Measurements from ENCODE around the gene FURIN. TPM values are rescaled to one million over a fixed set of nuclear protein-coding genes. Genes with fewer than 3 reads are reported as not detected.

Gene FURIN
- total and polyA plus RNA-seq, 2 donors (not counting 1 experiment from before 2014, with no cell fraction given): 19.4 to 27.9 TPM

GRCh38 chr15:90862964-90863778, 5.2 kb upstream of the FURIN start:
- no peak overlapping the region for H2AFZ ChIP-seq (ENCODE audit: low read length)
- DNase-seq (ENCODE audit: low read depth in 2 of 2): no peak
- H3K27ac ChIP-seq (ENCODE audit: insufficient read depth, low read length): no peak overlapping the region

GRCh38 chr15:90863987-90864386, 4.4 kb upstream of the FURIN start:
- no peaks in the 10 kb centered on the region for H4K20me1 ChIP-seq (ENCODE audit: control insufficient read depth, extremely low read depth, insufficient read depth, low read length)
- TF ChIP-seq EZH2 (IDR thresholded peaks at IDR 0.05; ENCODE audit: low read length, missing control alignments) (no peak), CTCF (conservative IDR thresholded peaks at IDR 0.05 in 1 of 2, IDR thresholded peaks at IDR 0.05 in 1 of 2; ENCODE audit: low read depth in 1 of 2, low read length in 2 of 2) (no peak)
- no peaks in the 10 kb centered on the region for H3K9me3 ChIP-seq (ENCODE audit: control insufficient read depth, insufficient read depth, low read depth, low read length)
- H3K36me3 ChIP-seq (ENCODE audit: control insufficient read depth, insufficient read depth, low read length): no peaks in the 10 kb centered on the region
- no peak overlapping the region for H3K9ac ChIP-seq (ENCODE audit: insufficient read depth, low read length)
- no peaks in the 10 kb centered on the region for H3K79me2 ChIP-seq (ENCODE audit: control insufficient read depth, insufficient read depth, low read length)
- H3K27ac ChIP-seq (ENCODE audit: insufficient read depth, low read length): no peak overlapping the region
- H3K27me3 ChIP-seq (ENCODE audit: control insufficient read depth, insufficient read depth, low read length): no peaks in the 10 kb centered on the region
- no peak overlapping the region for H3K4me3 ChIP-seq (replicated peaks in 1 of 4; ENCODE audit: control extremely low read depth in 1 of 4, insufficient read depth in 1 of 4, low read depth in 3 of 4, low read length in 4 of 4)
- no peak overlapping the region for H2AFZ ChIP-seq (ENCODE audit: low read length)
- DNase-seq (ENCODE audit: low read depth in 2 of 2): no peak
- H3K4me2 ChIP-seq (ENCODE audit: extremely low read depth, insufficient read depth, low read length): no peak overlapping the region
- H3K4me1 ChIP-seq (ENCODE audit: control insufficient read depth, extremely low read depth, insufficient read depth, low read length): no peaks in the 10 kb centered on the region

More at GRCh38 chr15:90862964-90863778, 5.2 kb upstream of the FURIN start:
- no peak overlapping the region for H3K4me3 ChIP-seq (replicated peaks in 1 of 4; ENCODE audit: control extremely low read depth in 1 of 4, insufficient read depth in 1 of 4, low read depth in 3 of 4, low read length in 4 of 4)
- no peaks in the 10 kb centered on the region for H3K27me3 ChIP-seq (ENCODE audit: control insufficient read depth, insufficient read depth, low read length)
- no peaks in the 10 kb centered on the region for H3K79me2 ChIP-seq (ENCODE audit: control insufficient read depth, insufficient read depth, low read length)
- no peaks in the 10 kb centered on the region for H3K4me1 ChIP-seq (ENCODE audit: control insufficient read depth, extremely low read depth, insufficient read depth, low read length)
- no peak overlapping the region for H3K4me2 ChIP-seq (ENCODE audit: extremely low read depth, insufficient read depth, low read length)
- H4K20me1 ChIP-seq (ENCODE audit: control insufficient read depth, extremely low read depth, insufficient read depth, low read length): no peaks in the 10 kb centered on the region
- no peaks in the 10 kb centered on the region for H3K9me3 ChIP-seq (ENCODE audit: control insufficient read depth, insufficient read depth, low read depth, low read length)
- no peaks in the 10 kb centered on the region for H3K36me3 ChIP-seq (ENCODE audit: control insufficient read depth, insufficient read depth, low read length)
- TF ChIP-seq EZH2 (IDR thresholded peaks at IDR 0.05; ENCODE audit: low read length, missing control alignments) (no peak), CTCF (conservative IDR thresholded peaks at IDR 0.05 in 1 of 2, IDR thresholded peaks at IDR 0.05 in 1 of 2; ENCODE audit: low read depth in 1 of 2, low read length in 2 of 2) (no peak)
- peak overlapping the region; percentile 5 for H3K9ac ChIP-seq (ENCODE audit: insufficient read depth, low read length)

GRCh38 chr15:90864507-90864906, 3.9 kb upstream of the FURIN start:
- TF ChIP-seq CTCF (conservative IDR thresholded peaks at IDR 0.05 in 1 of 2, IDR thresholded peaks at IDR 0.05 in 1 of 2; ENCODE audit: low read depth in 1 of 2, low read length in 2 of 2) (no peak), EZH2 (IDR thresholded peaks at IDR 0.05; ENCODE audit: low read length, missing control alignments) (no peak)
- Histone ChIP-seq H4K20me1 (ENCODE audit: control insufficient read depth, extremely low read depth, insufficient read depth, low read length) (no peaks in the 10 kb centered on the region), H3K4me3 (replicated peaks in 1 of 4; ENCODE audit: control extremely low read depth in 1 of 4, insufficient read depth in 1 of 4, low read depth in 3 of 4, low read length in 4 of 4) (no peak overlapping the region), H2AFZ (ENCODE audit: low read length) (no peak overlapping the region), H3K4me2 (ENCODE audit: extremely low read depth, insufficient read depth, low read length) (no peak overlapping the region), H3K36me3 (ENCODE audit: control insufficient read depth, insufficient read depth, low read length) (no peaks in the 10 kb centered on the region), H3K79me2 (ENCODE audit: control insufficient read depth, insufficient read depth, low read length) (no peaks in the 10 kb centered on the region), H3K4me1 (ENCODE audit: control insufficient read depth, extremely low read depth, insufficient read depth, low read length) (peaks cover 1% of the 10 kb centered on the region), H3K9me3 (ENCODE audit: control insufficient read depth, insufficient read depth, low read depth, low read length) (no peaks in the 10 kb centered on the region), H3K27me3 (ENCODE audit: control insufficient read depth, insufficient read depth, low read length) (no peaks in the 10 kb centered on the region), H3K27ac (ENCODE audit: insufficient read depth, low read length) (no peak overlapping the region), H3K9ac (ENCODE audit: insufficient read depth, low read length) (no peak overlapping the region)
- peak in 1 of 2 donors; percentile 36 for DNase-seq (ENCODE audit: low read depth in 2 of 2)

Measured in fibroblast of lung (primary cell).